Measurements from ENCODE around the gene CAMK1D. TPM values are rescaled to one million over a fixed set of nuclear protein-coding genes. Genes with fewer than 3 reads are reported as not detected.
A peak's percentile ranks its signal among the peaks of the same experiment; 100 is the strongest.
"Not testable (repeated sequence)": the region's sequence is repeated elsewhere in the genome, so short reads cannot be mapped to it uniquely, and the experiment has no call there.

Gene CAMK1D
- total RNA-seq, 1 donor from 2014 or later: 10.9 TPM

GRCh38 chr10:12702215-12702770, 352.9 kb downstream of the CAMK1D start:
- DNase-seq: peak; percentile 16

GRCh38 chr10:12703126-12703525, 353.8 kb downstream of the CAMK1D start:
- no peak for DNase-seq

- DNase-seq: no peak
Measured at GRCh38 chr10:12703813-12704212, 354.5 kb downstream of the CAMK1D start.

- no peak for DNase-seq
Measured at GRCh38 chr10:12704488-12704887, 355.1 kb downstream of the CAMK1D start.

DNA sequence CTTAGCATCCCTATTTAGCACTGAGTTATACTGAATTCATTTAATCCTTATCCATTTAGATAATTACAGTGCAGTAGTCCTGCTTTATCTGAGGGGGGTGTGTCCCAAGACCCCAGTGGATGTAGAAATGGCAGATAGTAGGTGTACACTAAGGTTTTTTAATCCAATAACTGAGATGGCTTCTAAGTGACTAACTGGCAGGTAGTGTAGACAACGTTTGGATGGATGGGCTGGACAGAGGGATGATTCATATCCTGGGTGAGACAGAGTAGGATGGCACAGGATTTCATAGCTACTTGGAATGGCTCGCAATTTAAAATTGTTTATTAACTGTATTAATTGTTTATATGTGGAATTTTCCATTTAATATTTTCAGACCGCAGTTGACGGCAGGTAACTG, 356.6 kb downstream of the CAMK1D start:
- DNase-seq: no peak

DNA sequence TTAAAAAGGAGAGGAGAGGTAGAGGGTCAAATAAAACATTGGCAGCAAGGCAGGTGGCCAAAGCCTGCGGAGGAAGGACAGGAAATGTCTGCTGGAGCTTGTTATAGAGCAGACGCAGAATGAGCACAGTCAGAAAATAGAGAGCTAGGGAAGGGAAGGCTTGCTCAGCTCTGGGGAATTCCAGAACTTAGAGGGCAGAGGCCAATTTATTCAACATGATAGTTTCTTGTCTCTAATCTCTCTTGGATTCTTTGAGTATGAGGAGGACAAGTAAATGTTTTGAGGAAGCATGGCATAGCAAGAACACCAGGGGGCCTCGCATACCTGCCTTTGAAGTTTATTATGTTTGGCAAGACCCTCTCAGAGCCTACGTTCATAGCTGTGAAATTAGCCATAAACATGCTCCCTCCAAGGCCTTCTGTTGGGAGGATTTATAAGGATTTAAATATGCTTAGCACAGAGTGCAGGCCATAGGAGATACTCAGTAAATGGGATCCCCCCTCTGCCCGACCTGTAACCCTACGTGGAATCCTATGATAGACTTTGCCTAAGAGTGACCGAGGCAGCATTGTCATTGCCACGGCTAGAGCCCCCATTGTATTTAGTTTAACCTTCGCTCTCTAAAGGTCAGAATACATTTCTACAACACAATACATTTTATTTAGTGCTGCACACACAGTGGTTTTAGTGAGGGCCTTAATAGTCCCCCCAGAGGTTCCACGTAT, 358.3 kb downstream of the CAMK1D start:
- DNase-seq: peak; percentile 79

DNA sequence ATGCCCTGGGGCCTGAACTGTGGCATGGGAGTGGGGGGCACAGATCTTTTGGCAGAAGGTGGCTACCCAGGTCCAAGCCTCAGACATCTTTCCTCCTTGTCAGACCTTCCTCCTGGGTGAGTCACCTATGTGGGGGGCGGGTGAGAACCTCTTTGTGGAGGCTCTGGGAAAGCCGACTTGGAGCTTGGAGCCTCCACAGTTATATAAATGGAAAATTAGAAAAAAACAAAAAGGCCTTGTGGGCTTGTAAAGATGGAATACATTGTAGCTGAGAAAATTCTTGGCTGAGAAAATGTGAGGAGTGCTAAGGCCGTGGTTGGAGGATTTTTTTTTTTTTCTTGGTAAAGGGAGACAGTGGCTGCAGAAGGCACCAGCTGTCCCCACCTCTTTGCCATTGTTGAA, 359.7 kb downstream of the CAMK1D start:
- DNase-seq: peak; percentile 61

DNA sequence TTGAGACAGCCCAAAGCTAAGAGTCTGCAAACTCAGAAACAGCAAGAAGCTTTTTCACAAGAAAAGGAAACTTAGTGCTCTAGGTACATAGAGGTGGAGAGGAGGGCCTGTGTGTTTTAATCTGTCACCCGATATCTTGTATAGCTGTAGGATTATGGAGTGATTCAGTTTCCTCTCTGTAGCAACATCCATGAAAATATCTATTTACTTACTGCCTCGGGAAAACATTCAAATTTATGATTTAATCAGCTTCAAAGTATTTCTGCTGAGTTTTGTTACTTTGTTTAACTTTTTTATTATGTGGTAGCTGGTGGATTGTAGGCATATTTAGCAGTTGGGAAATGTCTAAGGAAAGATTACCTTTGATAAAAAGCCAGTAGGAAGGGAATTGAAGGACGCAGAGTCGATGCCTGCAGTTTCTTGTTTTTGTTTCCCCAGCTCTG, 360.2 kb downstream of the CAMK1D start:
- DNase-seq: peak; percentile 37

GRCh38 chr10:12710157-12710556, 360.8 kb downstream of the CAMK1D start:
- no peak for DNase-seq

- peak; percentile 91 for DNase-seq
Measured at GRCh38 chr10:12710594-12711349, 361.4 kb downstream of the CAMK1D start.

DNA sequence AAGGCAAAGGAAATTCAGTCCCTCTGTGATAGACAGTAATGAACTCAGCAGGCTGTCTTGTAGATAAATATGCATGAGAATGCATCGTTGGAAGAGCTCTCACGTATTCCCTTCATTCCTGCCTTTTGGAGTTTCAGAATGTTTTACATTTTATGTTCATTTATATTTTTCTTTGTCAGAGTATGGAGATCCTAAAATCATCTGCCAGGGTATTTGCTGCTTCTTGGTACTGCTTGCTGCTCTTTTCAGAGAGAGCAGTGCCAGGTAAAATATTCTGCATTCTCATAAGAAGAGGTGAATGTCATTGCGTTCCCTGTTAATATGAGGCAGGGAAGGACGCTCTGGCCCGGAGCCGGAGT, 362.0 kb downstream of the CAMK1D start:
- no peak for DNase-seq

DNA sequence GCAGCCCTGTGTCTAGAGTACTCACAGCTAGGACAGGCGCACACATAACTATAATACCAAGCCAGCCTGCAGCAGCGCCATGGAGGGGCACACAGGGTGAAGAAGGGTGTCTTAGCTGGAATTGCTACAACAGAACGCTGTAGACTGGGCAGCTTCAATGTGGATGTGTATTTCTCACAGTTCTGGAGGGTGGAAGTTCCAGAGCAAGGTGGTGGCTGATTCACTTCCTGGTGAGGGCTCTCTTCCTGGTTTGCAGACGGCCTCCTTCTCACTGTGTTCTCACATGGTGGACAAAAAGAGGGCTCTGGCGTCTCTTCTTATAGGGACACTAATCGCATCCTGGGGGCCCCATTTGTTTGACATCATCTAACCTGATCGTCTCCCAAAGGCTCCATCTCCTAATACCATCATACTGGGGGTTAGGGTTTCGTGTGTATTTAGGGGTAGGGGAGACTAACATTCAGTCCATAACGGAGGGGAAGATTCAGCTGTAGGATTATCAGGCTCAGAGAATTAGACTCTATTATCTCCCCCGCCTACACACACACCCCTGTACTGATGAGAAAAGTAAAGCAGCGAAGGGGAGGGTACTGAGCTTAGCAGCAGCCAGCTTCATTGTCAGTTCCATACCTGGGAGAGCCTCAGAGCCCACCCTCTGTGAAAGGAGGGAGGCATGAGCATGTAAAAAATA, 363.1 kb downstream of the CAMK1D start:
- no peak for DNase-seq

DNA sequence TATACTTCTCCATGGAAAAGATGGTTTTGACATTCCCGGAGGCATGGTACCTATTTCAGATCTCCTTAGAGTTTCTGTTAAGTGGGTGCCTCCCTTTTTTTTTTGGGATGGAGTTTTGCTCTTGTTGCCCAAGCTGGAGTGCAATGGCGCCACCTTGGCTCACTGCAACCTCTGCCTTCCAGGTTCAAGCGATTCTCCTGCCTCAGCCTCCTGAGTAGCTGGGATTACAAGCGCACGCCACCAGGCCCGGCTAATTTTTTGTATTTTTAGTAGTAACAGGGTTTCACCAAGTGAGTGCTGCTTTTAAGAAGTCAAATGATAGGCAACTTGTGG, 363.6 kb downstream of the CAMK1D start:
- DNase-seq: not testable (repeated sequence)

DNA sequence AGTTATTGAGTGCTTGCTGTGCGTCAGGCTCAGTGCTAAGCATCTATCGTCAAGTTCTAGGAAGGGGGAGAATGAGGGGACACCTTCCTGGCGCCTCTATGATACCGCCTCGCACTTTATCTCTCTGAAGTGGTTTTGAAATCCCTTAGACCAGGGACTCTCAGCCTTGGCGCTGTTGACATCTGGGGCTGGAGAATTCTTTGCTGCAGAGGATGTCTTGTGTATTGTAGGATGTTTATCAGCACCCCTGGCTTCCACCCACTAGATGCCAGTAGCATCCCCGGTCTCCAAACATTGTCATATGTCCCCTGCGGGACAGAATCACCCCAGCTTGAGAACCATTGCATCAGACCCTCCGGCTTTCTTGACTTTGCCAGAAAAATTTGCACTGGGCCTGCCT, 366.7 kb downstream of the CAMK1D start:
- DNase-seq: no peak

GRCh38 chr10:12717981-12718707, 368.8 kb downstream of the CAMK1D start:
- DNase-seq: peak; percentile 50

- DNase-seq: no peak
Measured at GRCh38 chr10:12719365-12719764, 370.0 kb downstream of the CAMK1D start.

- peak; percentile 82 for DNase-seq
Measured at GRCh38 chr10:12720217-12720981, 371.1 kb downstream of the CAMK1D start.

DNA sequence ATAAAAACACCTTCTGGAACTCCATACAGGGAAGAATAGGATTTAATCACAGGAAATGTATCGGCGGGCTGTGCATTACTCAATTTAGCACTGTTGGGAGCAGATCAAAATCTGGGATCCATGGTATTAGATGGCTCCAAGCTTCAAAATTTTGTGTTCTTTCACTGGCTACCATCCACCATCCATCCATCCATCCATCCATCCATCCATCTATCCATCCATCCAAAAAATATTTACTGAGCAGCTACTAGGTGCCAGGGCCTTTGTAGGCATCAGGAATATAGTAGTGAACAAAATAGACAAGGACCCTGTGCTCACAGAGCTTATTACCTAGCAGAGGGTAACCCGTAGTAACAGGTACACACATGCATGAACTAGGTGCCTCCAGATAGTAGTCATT, 372.0 kb downstream of the CAMK1D start:
- no peak for DNase-seq

DNA sequence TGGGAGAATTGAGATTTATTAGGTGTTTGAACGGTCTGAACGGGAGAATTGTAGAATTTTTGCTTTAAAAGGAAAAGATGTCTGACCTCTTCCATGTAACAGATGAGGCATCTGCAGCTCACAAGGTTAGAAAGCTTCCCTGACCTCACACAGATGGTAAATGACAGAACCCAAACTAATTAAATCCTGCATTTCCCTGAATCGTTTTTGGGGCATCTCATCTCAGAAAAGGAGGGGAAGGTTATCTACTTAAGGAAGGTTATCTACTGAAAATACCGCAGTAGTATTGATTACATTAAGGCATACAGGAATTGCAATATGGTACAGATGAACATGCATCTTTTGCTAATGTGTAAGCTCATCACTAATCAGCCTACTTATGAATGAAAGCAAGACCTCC, 373.9 kb downstream of the CAMK1D start:
- no peak for DNase-seq

- DNase-seq: no peak
Measured at GRCh38 chr10:12724807-12725579, 375.6 kb downstream of the CAMK1D start.

DNA sequence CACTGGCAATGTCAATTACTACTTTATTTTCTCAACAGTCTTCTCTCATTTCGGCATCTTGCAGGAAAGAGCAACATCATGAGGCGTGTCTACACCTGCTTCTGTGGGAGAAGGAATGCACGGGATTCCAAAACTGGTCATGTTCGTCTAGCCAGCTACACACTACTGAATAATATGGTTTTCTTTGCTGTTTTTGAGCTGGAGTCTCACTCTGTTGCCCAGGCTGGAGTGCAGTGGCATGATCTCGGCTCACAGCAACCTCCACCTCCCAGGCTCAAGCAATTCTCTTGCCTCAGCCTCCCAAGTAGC, 376.2 kb downstream of the CAMK1D start:
- DNase-seq: not testable (repeated sequence)

All from tongue (tissue), 2 donors.